Measurements from ENCODE around the gene LAX1. TPM values are rescaled to one million over a fixed set of nuclear protein-coding genes. Genes with fewer than 3 reads are reported as not detected.

LAX1 gene
- polyA plus RNA-seq, 1 donor (not counting 4 experiments of a cell fraction or from before 2014, with no cell fraction given) = 0.07 TPM

DNA sequence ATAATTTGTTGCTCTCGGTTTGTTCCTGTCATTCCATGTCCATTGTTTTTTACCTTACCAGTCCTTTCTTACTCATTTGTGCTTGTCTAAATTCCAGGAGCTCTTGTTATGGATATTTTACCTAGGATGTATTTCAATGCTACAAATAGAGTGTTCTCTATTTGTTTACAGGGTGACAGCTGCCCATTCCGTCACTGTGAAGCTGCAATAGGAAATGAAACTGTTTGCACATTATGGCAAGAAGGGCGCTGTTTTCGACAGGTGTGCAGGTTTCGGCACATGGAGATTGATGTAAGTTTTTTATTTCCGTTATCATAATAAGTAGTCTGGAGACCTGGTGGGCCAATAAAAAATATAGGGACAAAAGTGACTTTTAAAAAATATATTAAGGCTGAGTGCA is 53.4 kb downstream of the LAX1 start:
- no peak overlapping the region for H2AFZ ChIP-seq (ENCODE audit: control insufficient read depth, low read length)

DNA sequence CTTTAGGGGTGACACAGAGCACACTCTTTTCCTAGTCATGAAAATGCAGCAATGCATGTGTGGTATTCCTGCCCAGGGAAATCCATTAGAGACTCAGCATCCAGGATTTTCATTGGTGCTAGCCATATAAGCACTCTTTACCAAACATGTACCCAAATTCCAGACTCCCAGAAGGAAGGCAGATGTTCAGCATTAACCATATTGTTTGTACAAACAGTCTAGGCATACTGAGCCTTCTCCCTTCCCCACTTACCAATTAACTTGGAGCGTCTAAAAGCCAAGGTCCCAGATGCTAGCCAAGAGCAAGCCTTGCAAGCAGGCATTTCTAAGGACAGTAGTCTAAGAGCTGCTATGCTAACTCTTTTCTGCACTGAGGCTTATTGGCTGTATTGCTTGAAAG is 58.3 kb downstream of the LAX1 start:
- Histone ChIP-seq H3K4me3 (ENCODE audit: control insufficient read depth in 2 of 3, extremely low read depth in 1 of 3, insufficient read depth in 2 of 3, low read depth in 1 of 3, low read length in 3 of 3) (no peak overlapping the region), H3K4me2 (ENCODE audit: control insufficient read depth, extremely low read depth, insufficient read depth, low read depth, low read length) (no peak overlapping the region), H3K9ac (ENCODE audit: control insufficient read depth, extremely low read depth, insufficient read depth, low read length) (no peak overlapping the region), H3K27me3 (ENCODE audit: control insufficient read depth, extremely low read depth, insufficient read depth, low read length) (no peaks in the 10 kb centered on the region), H3K9me1 (ENCODE audit: control insufficient read depth, extremely low read depth, insufficient read depth, low read length) (no peaks in the 10 kb centered on the region), H2AFZ (ENCODE audit: control insufficient read depth, low read length) (no peak overlapping the region), H3K9me3 (ENCODE audit: control insufficient read depth, low read depth, low read length) (no peaks in the 10 kb centered on the region), H3K36me3 (ENCODE audit: control insufficient read depth in 2 of 2, extremely low read depth in 1 of 2, insufficient read depth in 2 of 2, low read length in 2 of 2) (peaks cover 28 to 46% of the 10 kb centered on the region in 2 experiments), H3K4me1 (ENCODE audit: control insufficient read depth, extremely low read depth, insufficient read depth, low read length) (no peaks in the 10 kb centered on the region), H3K27ac (ENCODE audit: control insufficient read depth, insufficient read depth, low read length) (no peak overlapping the region), H4K20me1 (ENCODE audit: control insufficient read depth, extremely low read depth, insufficient read depth, low read length) (peaks cover 5% of the 10 kb centered on the region), H3K79me2 (ENCODE audit: control insufficient read depth, insufficient read depth, low read length) (peaks cover 61% of the 10 kb centered on the region)
- FAIRE-seq (no peak), DNase-seq (ENCODE audit: low read depth, low spot score) (no peak)
- dilution Hi-C loops (cut with MboI; ENCODE audit: extremely low pct_ligation_motif_present, low sequenced_read_pairs) = no loop called here
- TF ChIP-seq, protein P1, sequence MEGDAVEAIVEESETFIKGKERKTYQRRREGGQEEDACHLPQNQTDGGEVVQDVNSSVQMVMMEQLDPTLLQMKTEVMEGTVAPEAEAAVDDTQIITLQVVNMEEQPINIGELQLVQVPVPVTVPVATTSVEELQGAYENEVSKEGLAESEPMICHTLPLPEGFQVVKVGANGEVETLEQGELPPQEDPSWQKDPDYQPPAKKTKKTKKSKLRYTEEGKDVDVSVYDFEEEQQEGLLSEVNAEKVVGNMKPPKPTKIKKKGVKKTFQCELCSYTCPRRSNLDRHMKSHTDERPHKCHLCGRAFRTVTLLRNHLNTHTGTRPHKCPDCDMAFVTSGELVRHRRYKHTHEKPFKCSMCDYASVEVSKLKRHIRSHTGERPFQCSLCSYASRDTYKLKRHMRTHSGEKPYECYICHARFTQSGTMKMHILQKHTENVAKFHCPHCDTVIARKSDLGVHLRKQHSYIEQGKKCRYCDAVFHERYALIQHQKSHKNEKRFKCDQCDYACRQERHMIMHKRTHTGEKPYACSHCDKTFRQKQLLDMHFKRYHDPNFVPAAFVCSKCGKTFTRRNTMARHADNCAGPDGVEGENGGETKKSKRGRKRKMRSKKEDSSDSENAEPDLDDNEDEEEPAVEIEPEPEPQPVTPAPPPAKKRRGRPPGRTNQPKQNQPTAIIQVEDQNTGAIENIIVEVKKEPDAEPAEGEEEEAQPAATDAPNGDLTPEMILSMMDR (optimal IDR thresholded peaks at IDR 0.05 in 1 of 3, IDR thresholded peaks at IDR 0.05 in 1 of 3, conservative IDR thresholded peaks at IDR 0.05 in 1 of 3; ENCODE audit: extremely low read depth in 1 of 3, insufficient read depth in 2 of 3, low read length in 3 of 3) = no peak
- TF ChIP-seq EZH2 (IDR thresholded peaks at IDR 0.05; ENCODE audit: low read length) = no peak

More for the DNA sequence above, 53.4 kb downstream of the LAX1 start:
- no peaks in the 10 kb centered on the region for H3K9me3 ChIP-seq (ENCODE audit: control insufficient read depth, low read depth, low read length)
- H3K79me2 ChIP-seq (ENCODE audit: control insufficient read depth, insufficient read depth, low read length) = peaks cover 65% of the 10 kb centered on the region
- no peak overlapping the region for H3K27ac ChIP-seq (ENCODE audit: control insufficient read depth, insufficient read depth, low read length)
- dilution Hi-C loops (cut with MboI; ENCODE audit: extremely low pct_ligation_motif_present, low sequenced_read_pairs) = no loop called here
- H3K27me3 ChIP-seq (ENCODE audit: control insufficient read depth, extremely low read depth, insufficient read depth, low read length) = no peaks in the 10 kb centered on the region
- no peaks in the 10 kb centered on the region for H3K9me1 ChIP-seq (ENCODE audit: control insufficient read depth, extremely low read depth, insufficient read depth, low read length)
- H3K9ac ChIP-seq (ENCODE audit: control insufficient read depth, extremely low read depth, insufficient read depth, low read length) = no peak overlapping the region
- H3K36me3 ChIP-seq (ENCODE audit: control insufficient read depth in 2 of 2, extremely low read depth in 1 of 2, insufficient read depth in 2 of 2, low read length in 2 of 2) = peaks cover 27 to 48% of the 10 kb centered on the region in 2 experiments
- H4K20me1 ChIP-seq (ENCODE audit: control insufficient read depth, extremely low read depth, insufficient read depth, low read length) = peaks cover 11% of the 10 kb centered on the region
- DNase-seq (ENCODE audit: low read depth, low spot score) (no peak), FAIRE-seq (no peak)
- TF ChIP-seq EZH2 (IDR thresholded peaks at IDR 0.05; ENCODE audit: low read length) = no peak
- TF ChIP-seq, protein P1 (optimal IDR thresholded peaks at IDR 0.05 in 1 of 3, IDR thresholded peaks at IDR 0.05 in 1 of 3, conservative IDR thresholded peaks at IDR 0.05 in 1 of 3; ENCODE audit: extremely low read depth in 1 of 3, insufficient read depth in 2 of 3, low read length in 3 of 3) = no peak
- H3K4me1 ChIP-seq (ENCODE audit: control insufficient read depth, extremely low read depth, insufficient read depth, low read length) = no peaks in the 10 kb centered on the region
- no peak overlapping the region for H3K4me3 ChIP-seq (ENCODE audit: control insufficient read depth in 2 of 3, extremely low read depth in 1 of 3, insufficient read depth in 2 of 3, low read depth in 1 of 3, low read length in 3 of 3)
- no peak overlapping the region for H3K4me2 ChIP-seq (ENCODE audit: control insufficient read depth, extremely low read depth, insufficient read depth, low read depth, low read length)

Small RNAs within 50 kb of the gene (small RNA-seq; reads per million reads assigned to genes)
- gene SNORA77 (ENCODE audit: insufficient read length in 3 of 3, low read depth in 3 of 3, low replicate concordance in 1 of 3) = 9.0 to 173 (median 111) reads per million in 3 experiments
- gene ZC3H11A (ENCODE audit: insufficient read length in 3 of 3, low read depth in 3 of 3, low replicate concordance in 1 of 3) = 0.27 to 2.5 (median 1.3) reads per million in 3 experiments

Other genes starting within 250 kb of the LAX1 start
- 76.9 to 112 TPM (median 84.8 TPM) in 3 replicates for gene ATP2B4, start 138.4 kb upstream of the LAX1 start, polyA plus RNA-seq
- gene ZBED6, start 30.4 kb downstream of the LAX1 start, polyA plus RNA-seq = 8.9 to 11.6 TPM (median 9.6 TPM) in 3 replicates
- 60.0 to 83.4 TPM (median 78.1 TPM) in 3 replicates for gene ZC3H11A, start 30.4 kb downstream of the LAX1 start, polyA plus RNA-seq
- gene SNRPE, start 96.4 kb downstream of the LAX1 start, polyA plus RNA-seq = 108 to 303 TPM (median 235 TPM) in 3 replicates